A204.1 (cell line): ENCODE results near the gene PKNOX1.
"Not testable (repeated sequence)": the region's sequence is repeated elsewhere in the genome, so short reads cannot be mapped to it uniquely, and the experiment has no call there.

Experiments used
- FAIRE-seq: peaks from 2 replicates; lab custom pipeline; 2012; peaks lifted over from hg19 to GRCh38; lab: Jason Lieb, UNC

PKNOX1 gene

GRCh38 chr21:42951193-42951592 is 23.2 kb upstream of the PKNOX1 start:
- not testable (repeated sequence) for FAIRE-seq

GRCh38 chr21:42956824-42957630 is 17.3 kb upstream of the PKNOX1 start:
- no peak for FAIRE-seq

GRCh38 chr21:42958122-42958521 is 16.2 kb upstream of the PKNOX1 start:
- FAIRE-seq, result not testable (repeated sequence)

GRCh38 chr21:42959728-42960127 is 14.6 kb upstream of the PKNOX1 start:
- FAIRE-seq, result no peak

- FAIRE-seq, result no peak
These were observed 11.9 kb upstream of the PKNOX1 start for GRCh38 chr21:42962380-42963007.

GRCh38 chr21:42964086-42964485 is 10.3 kb upstream of the PKNOX1 start:
- FAIRE-seq, result no peak

- no peak for FAIRE-seq
These were observed 9.7 kb upstream of the PKNOX1 start for GRCh38 chr21:42964546-42965210.

- no peak for FAIRE-seq
These were observed 9.2 kb upstream of the PKNOX1 start for GRCh38 chr21:42965211-42965560.

- FAIRE-seq, result not testable (repeated sequence)
These were observed 6.7 kb upstream of the PKNOX1 start for GRCh38 chr21:42967616-42968015.

- no peak for FAIRE-seq
These were observed 5.2 kb upstream of the PKNOX1 start for GRCh38 chr21:42969193-42969600.

- FAIRE-seq, result no peak
These were observed 3.3 kb upstream of the PKNOX1 start for GRCh38 chr21:42970946-42971653.

- no peak for FAIRE-seq
These were observed 2.5 kb upstream of the PKNOX1 start for GRCh38 chr21:42971897-42972275.

GRCh38 chr21:42973309-42973990 is 912 bp upstream of the PKNOX1 start:
- FAIRE-seq, result no peak

GRCh38 chr21:42974832-42975820 is 764 bp downstream of the PKNOX1 start:
- FAIRE-seq, result no peak

GRCh38 chr21:42975886-42976608 is 1.7 kb downstream of the PKNOX1 start:
- FAIRE-seq, result no peak

- FAIRE-seq, result no peak
These were observed 6.2 kb downstream of the PKNOX1 start for GRCh38 chr21:42980312-42981213.

- FAIRE-seq, result no peak
These were observed 6.8 kb downstream of the PKNOX1 start for GRCh38 chr21:42981214-42981523.

GRCh38 chr21:42981862-42982261 is 7.5 kb downstream of the PKNOX1 start:
- FAIRE-seq, result no peak

GRCh38 chr21:42983103-42983502 is 8.7 kb downstream of the PKNOX1 start:
- FAIRE-seq, result no peak
